Measurements from ENCODE around the gene DNM1L. TPM values are rescaled to one million over a fixed set of nuclear protein-coding genes. Genes with fewer than 3 reads are reported as not detected.
A peak's percentile ranks its signal among the peaks of the same experiment; 100 is the strongest.
"Not testable (repeated sequence)": the region's sequence is repeated elsewhere in the genome, so short reads cannot be mapped to it uniquely, and the experiment has no call there.

Gene DNM1L
- polyA plus RNA-seq, 1 donor: 165 TPM

DNA sequence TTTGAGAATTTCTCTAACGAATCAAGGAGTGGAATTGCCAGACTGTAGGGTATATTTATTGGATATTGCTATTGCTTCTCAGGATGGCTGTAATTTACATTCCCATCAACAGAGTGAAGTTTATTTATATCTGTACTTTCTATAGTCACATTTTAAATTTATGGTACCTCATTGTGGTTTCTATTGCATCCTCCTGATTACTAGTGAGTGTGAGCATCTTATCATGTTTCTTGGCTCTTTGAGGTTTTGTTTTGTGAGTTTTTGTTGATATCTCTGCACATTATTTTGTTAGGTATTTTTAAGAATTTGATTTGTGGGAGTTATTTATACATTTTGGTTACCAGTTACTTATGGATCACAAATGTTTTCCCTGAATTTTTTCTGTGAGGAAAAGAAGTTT is 13.9 kb downstream of the DNM1L start:
- DNase-seq: no peak

DNA sequence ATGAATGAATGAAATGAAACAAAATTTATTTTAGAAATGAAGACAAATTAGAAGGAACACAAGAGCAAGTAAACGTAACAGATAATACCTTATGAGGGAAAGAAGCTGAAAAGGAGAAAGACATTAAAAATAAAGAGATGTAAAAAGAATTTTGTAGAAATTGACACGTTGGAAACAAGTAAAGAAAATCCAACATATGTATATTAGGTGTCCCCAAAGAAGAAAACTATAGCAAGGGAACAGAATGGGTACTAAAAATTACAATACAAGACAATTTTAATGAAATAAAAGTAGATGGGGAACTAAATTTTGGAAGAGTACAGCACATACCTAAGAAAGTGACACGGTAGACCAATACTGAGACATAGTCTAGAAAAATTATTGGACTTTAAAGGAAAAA is 16.7 kb downstream of the DNM1L start:
- no peak for DNase-seq

DNA sequence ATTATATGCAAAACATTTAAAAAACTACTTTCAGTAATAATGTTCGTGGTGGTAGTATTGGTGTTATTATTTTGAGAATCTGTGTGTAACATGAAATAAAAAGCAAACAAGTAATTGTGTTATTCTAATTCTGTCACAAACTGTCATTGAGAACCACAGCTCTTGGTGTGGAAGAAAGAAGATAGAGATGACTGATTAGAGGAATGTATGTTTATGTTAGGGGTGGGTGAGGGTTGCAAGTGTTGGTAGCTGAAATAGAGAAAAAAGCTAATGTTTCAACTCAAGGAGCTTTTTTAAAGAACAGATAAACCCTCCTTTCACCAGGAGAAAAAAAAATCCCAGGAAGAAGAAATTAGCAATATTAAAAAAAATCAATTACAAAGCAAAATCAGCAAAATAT is 18.3 kb downstream of the DNM1L start:
- DNase-seq: no peak

DNA sequence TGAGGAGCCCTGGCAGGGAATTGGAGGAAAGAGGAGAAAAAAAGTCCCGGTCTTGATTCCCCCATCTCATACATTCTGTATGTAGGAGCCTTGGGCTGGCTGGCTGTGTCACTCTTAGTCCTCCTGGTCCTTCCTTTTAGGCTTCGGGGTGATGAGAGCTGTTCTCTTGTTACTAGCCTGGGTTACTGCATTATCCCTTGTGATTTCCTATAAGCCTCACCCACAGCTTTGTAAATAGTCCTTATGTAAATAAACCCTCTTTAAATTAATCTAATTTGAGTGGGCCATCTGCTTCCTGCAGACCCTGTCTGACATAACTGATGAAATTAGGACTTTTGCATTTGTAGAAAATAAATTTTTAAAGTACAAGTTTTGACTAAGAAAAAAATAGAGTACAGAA is 19.2 kb downstream of the DNM1L start:
- no peak for DNase-seq

DNA sequence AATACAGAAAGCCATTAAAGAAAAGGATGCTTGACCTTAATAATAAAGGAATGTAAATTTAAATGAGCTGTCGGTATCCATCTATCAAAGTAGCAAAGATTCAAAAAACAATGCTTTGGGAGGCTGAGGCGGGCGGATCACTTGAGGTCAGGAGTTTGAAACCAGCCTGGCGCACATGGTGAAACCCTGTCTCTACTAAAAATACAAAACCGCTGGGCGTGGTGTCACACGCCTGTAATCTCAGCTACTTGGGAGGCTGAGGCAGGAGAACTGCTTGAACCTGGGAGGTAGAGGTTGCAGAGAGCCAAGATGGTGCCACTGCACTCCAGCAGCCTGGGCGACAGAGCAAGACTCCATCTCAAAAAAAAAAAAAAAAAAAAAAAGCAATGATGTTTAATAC is 20.3 kb downstream of the DNM1L start:
- DNase-seq: not testable (repeated sequence)

DNA sequence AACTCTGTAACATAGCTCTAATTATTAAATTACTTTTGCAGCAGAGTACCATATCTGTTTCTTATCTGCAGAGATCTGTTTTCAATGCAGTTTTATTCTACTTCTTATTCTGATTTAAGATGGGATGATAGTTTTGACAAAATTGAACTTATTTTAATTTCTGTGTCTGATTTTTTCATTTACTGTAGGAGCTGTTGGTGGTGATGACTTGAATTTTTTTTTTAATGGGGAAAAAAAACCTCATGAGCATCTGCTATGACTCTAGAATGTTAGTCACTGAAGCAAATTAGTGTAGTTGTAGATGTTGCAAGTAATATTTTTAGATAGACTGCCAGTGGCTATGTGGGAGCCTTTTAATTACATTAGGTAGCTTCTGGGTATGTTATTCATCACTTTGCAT is 23.4 kb downstream of the DNM1L start:
- DNase-seq: no peak

DNA sequence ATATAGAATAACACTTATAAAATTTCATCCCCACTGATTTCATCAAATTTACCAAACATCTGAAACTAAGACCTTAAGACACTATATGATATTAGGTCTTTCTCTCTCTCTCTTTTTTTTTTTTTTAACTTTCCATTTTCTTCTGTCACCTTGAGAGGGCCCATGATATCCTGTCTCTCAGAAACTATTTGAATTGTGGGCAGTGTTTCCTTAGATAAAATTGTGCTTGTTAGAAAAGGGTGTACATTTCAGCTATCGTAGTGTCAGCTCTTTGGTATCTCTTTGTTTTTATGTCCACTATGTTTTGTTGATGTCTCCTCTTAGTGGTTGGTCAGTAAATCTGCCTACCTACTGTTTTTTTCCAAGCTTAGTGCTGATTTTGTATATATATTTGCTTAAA is 23.8 kb downstream of the DNM1L start:
- DNase-seq: no peak

DNA sequence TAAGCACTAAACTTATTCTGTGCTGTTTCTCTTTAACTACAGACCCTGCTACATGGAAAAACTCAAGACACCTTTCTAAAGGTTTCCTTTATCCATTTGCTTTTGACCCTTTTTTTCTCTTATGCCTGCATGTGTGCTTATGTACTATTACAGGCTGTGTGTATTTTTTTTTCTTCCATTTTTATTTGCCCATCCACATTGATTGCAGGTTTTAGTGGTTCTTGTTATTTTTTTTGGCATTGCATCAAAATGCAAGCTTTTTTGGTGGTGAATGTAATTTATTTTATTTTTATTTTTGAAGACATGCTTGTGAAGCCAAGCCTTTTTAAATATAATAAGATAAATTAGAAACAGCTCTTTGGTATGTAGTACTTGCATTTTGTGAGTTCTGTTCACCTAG is 26.7 kb downstream of the DNM1L start:
- no peak for DNase-seq

DNA sequence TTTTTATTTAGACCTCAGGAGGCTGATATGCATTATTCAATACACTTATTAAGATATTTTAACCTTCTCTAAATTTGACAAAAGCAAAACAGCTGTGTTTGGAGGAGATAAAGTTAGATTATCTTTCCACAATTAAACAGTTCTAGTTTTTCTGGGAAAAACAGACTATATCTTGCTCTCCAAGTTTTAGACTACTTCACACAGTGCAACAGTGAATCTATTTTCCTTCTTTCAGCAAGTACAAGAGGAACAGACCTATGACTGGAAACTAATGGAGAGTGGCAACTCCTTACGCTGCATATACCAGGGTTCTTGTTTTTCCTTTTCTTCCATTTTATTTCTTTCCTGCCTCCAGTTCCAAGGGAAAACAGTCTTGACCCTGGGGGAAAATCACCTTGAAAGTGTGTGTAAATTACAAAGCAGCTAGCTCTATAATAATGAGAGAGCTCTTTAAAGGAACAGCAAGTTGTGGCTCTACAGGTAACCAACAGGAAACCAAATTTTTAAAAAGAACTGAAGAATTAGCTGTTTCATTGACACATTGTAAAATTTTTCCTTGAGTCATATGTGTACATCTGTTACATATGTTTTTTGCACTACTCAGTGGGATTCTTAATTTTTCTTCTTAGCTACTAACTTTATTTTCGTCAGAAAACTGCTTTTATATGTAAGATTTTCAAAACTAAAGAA is 27.4 kb downstream of the DNM1L start:
- DNase-seq: no peak

DNA sequence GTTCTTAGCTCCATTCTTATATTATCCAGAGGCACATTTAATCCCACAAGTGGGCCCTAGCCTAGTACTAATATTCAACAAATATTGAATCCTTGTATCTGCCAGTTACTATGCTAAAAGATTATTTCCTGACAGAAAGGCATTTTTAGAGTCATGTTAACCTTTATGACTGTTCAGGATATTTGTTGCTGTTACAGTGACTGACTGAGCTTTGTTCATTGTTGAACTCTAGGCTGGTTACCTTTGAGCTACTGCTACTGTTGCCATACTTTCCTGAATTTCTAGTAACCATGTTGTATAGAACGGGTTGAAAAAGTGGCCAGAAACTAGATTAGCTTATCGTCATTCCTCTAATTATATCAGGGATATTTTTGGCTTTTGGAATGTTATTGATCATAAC is 29.8 kb downstream of the DNM1L start:
- no peak for DNase-seq

DNA sequence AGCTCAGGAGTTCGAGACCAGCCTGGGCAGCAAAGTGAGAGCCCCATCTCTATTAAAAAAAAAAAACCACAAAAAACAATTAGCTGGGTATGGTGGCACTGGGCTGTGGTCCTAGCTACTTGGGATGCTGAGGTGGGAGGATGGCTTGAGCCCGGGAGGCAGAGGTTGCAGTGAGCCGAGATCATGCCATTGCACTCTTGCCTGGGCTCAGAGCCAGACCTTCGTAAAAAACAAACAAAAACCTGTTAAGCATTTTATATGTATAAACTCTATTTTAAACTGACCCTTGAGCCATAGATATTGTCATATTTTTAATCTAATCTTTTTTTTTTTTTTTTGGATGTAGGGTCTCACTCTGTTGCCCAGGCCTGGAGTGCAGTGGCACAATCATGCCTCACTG is 35.7 kb downstream of the DNM1L start:
- no peak for DNase-seq

DNA sequence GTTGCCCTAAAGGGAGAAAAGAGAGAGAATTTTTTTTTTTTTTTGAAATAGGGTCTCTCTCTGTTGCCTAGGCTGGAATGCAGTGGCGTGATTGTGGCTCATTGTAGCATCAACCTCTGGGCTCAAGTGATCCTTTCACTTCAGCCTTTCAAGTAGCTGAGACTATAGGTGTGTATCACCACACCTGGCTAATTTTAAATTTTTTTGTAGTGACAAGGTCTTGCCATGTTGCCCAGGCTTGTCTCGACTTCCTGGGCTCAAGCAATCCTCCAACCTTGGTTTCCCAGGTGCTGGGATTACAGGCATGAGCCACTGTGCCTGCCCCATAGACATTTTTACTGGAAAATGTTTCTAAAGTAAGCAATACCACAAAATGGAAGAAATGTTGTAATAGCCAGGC is 39.8 kb downstream of the DNM1L start:
- DNase-seq: no peak

DNA sequence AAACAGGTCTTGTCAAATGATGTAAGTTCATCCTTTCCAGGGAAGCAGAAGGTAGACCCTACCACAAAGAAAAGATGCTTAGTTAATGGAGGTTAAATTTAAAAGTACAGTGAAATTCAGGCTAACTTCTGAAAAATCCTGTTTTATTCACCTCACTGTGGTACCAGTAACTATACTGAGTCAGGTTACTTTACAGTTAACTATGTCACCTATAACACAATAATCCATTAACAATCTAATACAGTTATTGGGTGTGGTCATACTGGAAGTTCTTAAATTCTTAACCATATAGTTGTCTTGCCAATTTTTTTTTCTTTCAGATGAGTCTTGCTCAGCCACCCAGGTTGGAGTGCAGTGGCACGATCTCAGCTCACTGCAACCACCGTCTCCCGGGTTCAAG is 46.2 kb downstream of the DNM1L start:
- not testable (repeated sequence) for DNase-seq

DNA sequence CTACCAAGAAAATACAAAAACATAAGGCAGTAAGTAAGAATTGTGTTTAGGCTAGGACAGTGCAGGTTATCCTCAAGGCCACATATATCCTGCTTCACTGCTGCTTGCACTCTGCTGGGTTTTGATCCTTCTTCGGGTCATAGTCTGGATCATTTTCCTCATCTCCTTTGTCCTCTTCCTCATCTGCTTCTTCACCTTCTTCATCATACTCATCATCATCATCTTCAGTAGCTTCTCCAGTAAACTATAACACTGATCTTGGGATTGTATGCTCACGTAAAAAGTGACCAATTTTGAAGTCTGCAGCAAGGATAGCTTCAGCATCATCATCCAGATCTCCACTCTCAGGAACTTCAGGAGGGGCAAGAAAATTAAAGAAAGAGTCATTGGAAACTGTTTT is 47.2 kb downstream of the DNM1L start:
- no peak for DNase-seq

DNA sequence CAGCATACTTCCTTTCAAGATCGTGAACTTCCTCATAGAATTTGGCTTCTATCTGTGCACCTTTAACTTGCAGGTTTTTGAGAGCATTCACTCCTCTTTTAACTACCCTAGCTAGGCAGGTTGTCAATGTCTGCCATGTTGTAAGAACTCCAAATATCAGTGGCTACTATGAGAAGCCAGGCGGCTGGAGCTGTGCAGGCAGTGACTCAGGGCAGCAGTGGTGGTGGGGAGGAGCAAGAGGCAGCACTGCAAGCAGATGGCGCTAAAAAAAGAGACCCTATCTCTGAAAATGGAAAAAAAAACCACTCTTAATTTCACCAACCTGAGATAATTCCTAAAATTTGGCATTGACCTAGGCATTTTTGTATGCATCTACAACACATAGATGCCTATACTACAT is 48.1 kb downstream of the DNM1L start:
- DNase-seq: no peak

DNA sequence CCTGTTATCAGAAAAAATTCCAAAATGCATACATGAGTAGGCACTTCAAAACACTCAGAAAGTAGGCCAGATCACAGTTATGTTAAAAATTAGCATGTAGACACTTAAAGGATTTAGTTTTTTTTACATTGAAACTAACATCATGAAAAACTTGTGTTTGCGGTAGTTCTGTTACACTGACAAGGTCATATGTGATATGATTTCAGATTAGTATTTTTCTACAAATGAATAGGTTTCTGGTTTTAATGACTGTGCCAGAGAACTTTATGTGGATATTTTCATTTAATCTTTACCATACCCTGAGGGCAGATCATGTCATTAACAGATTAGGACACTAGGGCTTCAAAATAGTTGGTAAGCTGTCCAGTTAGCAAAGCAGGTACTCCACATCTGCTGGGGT is 55.9 kb downstream of the DNM1L start:
- no peak for DNase-seq

DNA sequence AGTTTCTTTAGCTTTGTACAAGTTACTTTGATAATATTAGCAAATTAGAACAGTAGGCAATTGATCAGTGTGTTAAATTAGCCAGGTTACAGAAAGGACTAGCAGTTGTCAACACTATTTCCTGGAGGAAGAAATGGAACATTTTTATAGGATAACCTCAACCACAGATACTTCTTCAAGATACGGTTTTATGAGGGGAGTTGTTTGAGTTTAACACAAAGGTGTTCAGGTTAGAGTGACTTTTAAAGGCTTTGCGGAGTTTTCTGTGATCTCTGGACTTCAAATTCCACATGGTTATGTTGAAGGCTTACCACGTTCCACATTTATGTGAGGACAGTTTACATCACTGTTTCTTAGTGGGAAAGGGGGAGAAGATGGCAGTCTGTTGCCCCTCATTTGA is 57.3 kb downstream of the DNM1L start:
- DNase-seq: no peak

DNA sequence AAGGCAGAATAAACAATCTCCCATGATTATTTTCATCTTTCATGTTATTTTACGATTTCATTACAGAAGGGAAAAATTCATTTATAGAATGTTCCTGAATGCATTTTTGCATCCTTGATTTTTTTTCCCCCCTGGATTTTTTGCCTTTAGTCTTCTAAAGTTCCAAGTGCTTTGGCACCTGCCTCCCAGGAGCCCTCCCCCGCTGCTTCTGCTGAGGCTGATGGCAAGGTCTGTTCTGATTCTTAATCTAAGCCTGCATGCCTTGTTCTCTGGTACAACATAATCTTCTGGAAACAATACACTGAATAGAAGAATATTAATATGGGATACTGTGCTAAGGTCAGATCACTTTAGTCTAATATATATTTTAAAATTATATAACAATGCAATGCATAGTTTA is 58.6 kb downstream of the DNM1L start:
- no peak for DNase-seq

DNA sequence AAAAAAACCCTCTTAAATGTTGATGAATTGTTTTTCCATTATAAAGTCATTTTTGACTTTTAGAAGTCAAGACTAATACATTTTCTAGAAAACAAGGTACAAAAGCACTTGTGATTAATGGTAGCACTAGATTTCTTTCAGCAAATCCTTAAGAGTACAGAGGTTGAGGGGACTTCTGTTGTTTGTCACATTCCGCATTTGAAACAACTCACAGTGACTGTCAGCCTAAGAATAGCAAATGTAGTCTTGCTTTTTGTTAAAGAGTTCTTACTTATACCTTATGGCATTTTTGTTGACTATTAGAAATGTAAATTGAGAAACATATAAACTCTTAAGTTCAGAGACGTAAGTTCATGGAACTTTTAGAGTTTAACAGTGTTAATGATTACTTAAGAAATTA is 60.2 kb downstream of the DNM1L start:
- no peak for DNase-seq

DNA sequence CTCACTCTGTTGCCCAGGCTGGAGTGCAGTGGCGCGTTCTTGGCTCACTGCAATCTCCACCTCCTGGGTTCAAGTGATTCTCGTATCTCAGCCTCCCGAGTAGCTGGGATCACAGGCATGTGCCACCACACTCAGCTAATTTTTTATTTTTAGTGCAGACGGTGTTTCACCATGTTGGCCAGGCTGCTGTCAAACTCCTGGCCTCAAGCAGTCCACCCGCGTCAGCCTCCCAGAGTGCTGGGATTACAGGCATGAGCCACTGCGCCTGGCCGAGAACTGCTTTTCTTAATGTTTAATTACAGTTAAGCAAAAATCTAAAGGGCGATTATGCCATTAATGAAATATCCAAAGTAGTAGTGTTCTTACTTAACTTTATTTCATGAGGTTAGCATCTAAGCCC is 63.0 kb downstream of the DNM1L start:
- DNase-seq: no peak

DNA sequence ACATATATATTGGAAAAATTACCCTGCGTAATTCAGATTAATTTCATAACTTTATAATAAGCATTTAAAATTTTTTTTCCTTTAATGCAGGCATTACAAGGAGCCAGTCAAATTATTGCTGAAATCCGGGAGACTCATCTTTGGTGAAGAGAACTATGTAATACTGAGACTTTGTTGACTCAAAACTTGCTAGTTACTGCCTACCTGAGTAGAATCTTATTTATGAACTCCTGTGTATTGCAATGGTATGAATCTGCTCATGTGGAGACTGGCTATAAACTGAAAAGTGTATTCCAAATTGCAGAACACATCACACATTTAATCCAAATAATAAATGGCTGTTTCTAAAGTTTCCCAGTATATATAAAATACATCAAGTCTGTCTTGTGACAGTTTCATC is 64.2 kb downstream of the DNM1L start:
- DNase-seq: no peak

DNA sequence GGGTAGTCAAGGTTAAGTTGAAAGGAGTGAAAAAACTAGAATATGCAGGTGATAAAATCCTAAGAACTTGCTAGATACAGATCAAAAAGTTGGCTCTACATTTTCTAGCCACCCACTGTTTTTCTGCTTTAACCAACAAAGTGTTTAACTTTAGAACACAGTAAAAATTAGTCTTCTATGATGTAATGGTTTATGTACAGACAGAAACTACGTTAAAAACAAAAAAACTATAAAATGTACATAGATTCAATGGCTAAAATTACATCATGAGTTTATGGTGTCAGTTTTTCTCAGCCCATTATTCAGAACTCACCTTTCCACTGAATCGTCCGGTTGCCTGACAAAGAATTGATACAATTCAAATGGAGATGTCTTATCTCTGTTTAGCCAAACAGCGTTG is 74.5 kb downstream of the DNM1L start:
- DNase-seq: no peak

DNA sequence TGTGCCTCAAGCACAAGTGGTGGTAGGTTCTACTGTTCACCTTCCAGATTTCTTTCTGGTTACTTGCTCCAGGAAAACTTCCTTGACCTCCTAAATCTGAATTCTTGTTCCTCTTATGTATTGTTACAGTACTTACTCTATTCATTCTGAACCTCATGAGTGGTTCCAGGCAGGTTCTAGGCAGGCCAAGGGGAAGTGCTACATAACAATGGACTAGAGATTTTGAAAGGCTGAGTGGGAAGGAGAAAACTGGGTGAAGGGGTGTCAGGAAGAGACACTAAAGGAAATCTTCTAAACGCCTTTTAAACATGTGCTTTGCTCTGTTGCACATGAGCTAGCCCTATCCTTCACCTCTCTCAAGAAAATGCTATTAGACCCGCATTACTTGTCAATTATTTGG is 75.0 kb downstream of the DNM1L start:
- DNase-seq: no peak

DNA sequence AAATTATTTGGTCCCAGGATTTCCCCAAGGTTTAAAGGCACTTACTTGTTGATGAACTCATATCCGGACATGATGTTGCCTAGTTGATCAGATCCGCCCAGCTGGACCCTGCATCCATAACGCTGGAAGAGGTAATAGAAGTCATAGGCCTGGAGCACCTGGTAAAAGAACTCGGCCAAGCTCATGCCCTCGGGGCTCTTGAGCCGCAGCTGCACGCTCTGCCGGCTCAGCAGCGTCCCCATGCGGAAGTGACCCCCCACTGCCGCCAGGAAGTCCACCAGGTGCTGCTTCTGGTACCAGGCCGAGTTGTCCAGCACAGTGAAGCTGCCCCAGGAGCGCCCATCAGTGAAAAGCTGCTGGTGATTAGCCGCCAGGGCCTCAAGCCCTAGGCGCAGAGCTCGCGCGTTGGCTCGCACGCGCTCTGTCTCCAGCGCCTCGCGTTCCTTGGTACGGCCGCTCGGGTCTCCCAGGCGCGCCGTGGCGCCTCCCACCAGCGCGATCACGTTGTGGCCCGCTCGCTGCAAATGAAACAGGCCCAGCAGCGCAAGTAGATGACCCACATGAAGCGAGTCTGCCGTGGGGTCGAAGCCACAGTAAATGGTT is 76.1 kb downstream of the DNM1L start:
- DNase-seq: peak; percentile 66

Data from left kidney (tissue), 2 donors.